Measurements from ENCODE around the gene ADAM19. TPM values are rescaled to one million over a fixed set of nuclear protein-coding genes. Genes with fewer than 3 reads are reported as not detected.
A peak's percentile ranks its signal among the peaks of the same experiment; 100 is the strongest.

Gene ADAM19
- total and polyA plus RNA-seq, 7 experiments from 2014 or later: 0.10 to 410 (median 0.86) TPM

- Mint-ChIP-seq H3K4me1 (peaks cover 24 to 72% (median 36%) of the 10 kb centered on the region in 7 donors), H3K36me3 (peaks cover 0 to 15% (median 0%) of the 10 kb centered on the region in 5 donors), H3K4me3 (peak overlapping the region in 6 of 10 donors; percentile 1 to 68 (median 34)), H3K9me3 (no peaks in the 10 kb centered on the region), H3K27me3 (no peaks in the 10 kb centered on the region), H3K27ac (peak overlapping the region in 3 of 9 donors; percentile 52 to 79 (median 75))
- POLR2A ChIA-PET: interaction anchor here (1.5 kb wide), 1 partner anchor 14 kb away, joined by 3 read pairs; no protein-coding TSS in a partner anchor
- peaks cover 22 to 38% of the 10 kb centered on the region in 2 donors for H3K4me1 ChIP-seq (ENCODE audit: control insufficient read depth in 2 of 2, insufficient read depth in 2 of 2, low read length in 2 of 2)
- CTCF ChIA-PET: no interaction called here
- intact Hi-C loops (cut with micrococcal nuclease): loop anchor here in 1 of 2 donors (10.0 kb wide), 2 partner anchors 247 to 423 kb away; partner anchors contain the start of genes CLINT1 and ITK
- H3K36me3 ChIP-seq (ENCODE audit: control insufficient read depth in 2 of 3, insufficient read depth in 3 of 3, low read length in 3 of 3): no peaks in the 10 kb centered on the region
- ATAC-seq (peak; percentile 62), DNase-seq (peak in 3 of 9 donors; percentile 3 to 68 (median 10))
- H3K4me3 ChIP-seq (ENCODE audit: low read length): no peak overlapping the region
- H3K27ac ChIP-seq (ENCODE audit: low read depth, low read length): no peak overlapping the region
- H3K9me3 ChIP-seq (ENCODE audit: control insufficient read depth in 2 of 3, low read length in 3 of 3): no peaks in the 10 kb centered on the region
- H3K27me3 ChIP-seq (ENCODE audit: control insufficient read depth in 2 of 2, insufficient read depth in 2 of 2, low read length in 2 of 2): no peaks in the 10 kb centered on the region
Observed at GRCh38 chr5:157607371-157608161, 32.0 kb upstream of the ADAM19 start.

GRCh38 chr5:157606046-157606445 is 30.5 kb upstream of the ADAM19 start:
- Mint-ChIP-seq H3K4me3 (peak overlapping the region in 2 of 10 donors; percentile 26 to 58), H3K9me3 (no peaks in the 10 kb centered on the region), H3K4me1 (peaks cover 30 to 72% (median 40%) of the 10 kb centered on the region in 7 donors), H3K36me3 (peaks cover 0 to 7% (median 0%) of the 10 kb centered on the region in 5 donors), H3K27ac (peak overlapping the region in 2 of 9 donors; percentile 53 to 79), H3K27me3 (no peaks in the 10 kb centered on the region)
- POLR2A ChIA-PET: no interaction called here
- Histone ChIP-seq H3K9me3 (ENCODE audit: control insufficient read depth in 2 of 3, low read length in 3 of 3) (no peaks in the 10 kb centered on the region), H3K27ac (ENCODE audit: low read depth, low read length) (no peak overlapping the region), H3K36me3 (ENCODE audit: control insufficient read depth in 2 of 3, insufficient read depth in 3 of 3, low read length in 3 of 3) (no peaks in the 10 kb centered on the region), H3K27me3 (ENCODE audit: control insufficient read depth in 2 of 2, insufficient read depth in 2 of 2, low read length in 2 of 2) (no peaks in the 10 kb centered on the region), H3K4me1 (ENCODE audit: control insufficient read depth in 2 of 2, insufficient read depth in 2 of 2, low read length in 2 of 2) (peaks cover 26 to 41% of the 10 kb centered on the region in 2 donors), H3K4me3 (ENCODE audit: low read length) (no peak overlapping the region)
- intact Hi-C loops (cut with micrococcal nuclease): loop anchor here in 1 of 2 donors (10.0 kb wide), 2 partner anchors 249 to 421 kb away; partner anchors contain the start of genes CLINT1 and ITK
- no peak for DNase-seq
- ATAC-seq: no peak
- CTCF ChIA-PET: no interaction called here

- ChIA-PET POLR2A (interaction anchor here (0.6 kb wide), 1 partner anchor 1760 kb away, joined by 4 read pairs; no protein-coding TSS in a partner anchor), CTCF (no interaction called here)
- H3K27ac Mint-ChIP-seq: peak overlapping the region in 7 of 9 donors; percentile 1 to 85 (median 49)
- H3K36me3 Mint-ChIP-seq: peaks cover 0 to 11% (median 0%) of the 10 kb centered on the region in 5 donors
- H3K27ac ChIP-seq (ENCODE audit: low read depth, low read length): no peak overlapping the region
- intact Hi-C loops (cut with micrococcal nuclease): loop anchor here (1.0 to 10.0 kb wide), 17 partner anchors 10 to 1809 kb away; partner anchors contain the start of genes THG1L (in 2 of the 2), ADAM19 (in 1 of the 2), C5orf52 (in 1 of the 2) and CLINT1 (in 1 of the 2)
- H3K4me1 ChIP-seq (ENCODE audit: control insufficient read depth in 2 of 2, insufficient read depth in 2 of 2, low read length in 2 of 2): peaks cover 26 to 39% of the 10 kb centered on the region in 2 donors
- H3K4me3 Mint-ChIP-seq: peak overlapping the region in 9 of 10 donors; percentile 0 to 74 (median 63)
- H3K9me3 ChIP-seq (ENCODE audit: control insufficient read depth in 2 of 3, low read length in 3 of 3): no peaks in the 10 kb centered on the region
- DNase-seq (peak in 8 of 9 donors; percentile 16 to 65 (median 50)), ATAC-seq (peak; percentile 90)
- H3K27me3 Mint-ChIP-seq: no peaks in the 10 kb centered on the region
- H3K27me3 ChIP-seq (ENCODE audit: control insufficient read depth in 2 of 2, insufficient read depth in 2 of 2, low read length in 2 of 2): no peaks in the 10 kb centered on the region
- H3K4me3 ChIP-seq (ENCODE audit: low read length): peak overlapping the region; percentile 1
- no peaks in the 10 kb centered on the region for H3K36me3 ChIP-seq (ENCODE audit: control insufficient read depth in 2 of 3, insufficient read depth in 3 of 3, low read length in 3 of 3)
- H3K9me3 Mint-ChIP-seq: no peaks in the 10 kb centered on the region
- H3K4me1 Mint-ChIP-seq: peaks cover 30 to 81% (median 40%) of the 10 kb centered on the region in 7 donors
Observed at GRCh38 chr5:157603333-157604190, 28.0 kb upstream of the ADAM19 start.

GRCh38 chr5:157602505-157602904 is 26.9 kb upstream of the ADAM19 start:
- peaks cover 24 to 79% (median 34%) of the 10 kb centered on the region in 7 donors for H3K4me1 Mint-ChIP-seq
- no peaks in the 10 kb centered on the region for H3K9me3 Mint-ChIP-seq
- Histone ChIP-seq H3K27me3 (ENCODE audit: control insufficient read depth in 2 of 2, insufficient read depth in 2 of 2, low read length in 2 of 2) (no peaks in the 10 kb centered on the region), H3K4me1 (ENCODE audit: control insufficient read depth in 2 of 2, insufficient read depth in 2 of 2, low read length in 2 of 2) (peaks cover 21 to 28% of the 10 kb centered on the region in 2 donors), H3K4me3 (ENCODE audit: low read length) (no peak overlapping the region), H3K27ac (ENCODE audit: low read depth, low read length) (no peak overlapping the region), H3K36me3 (ENCODE audit: control insufficient read depth in 2 of 3, insufficient read depth in 3 of 3, low read length in 3 of 3) (no peaks in the 10 kb centered on the region), H3K9me3 (ENCODE audit: control insufficient read depth in 2 of 3, low read length in 3 of 3) (no peaks in the 10 kb centered on the region)
- ChIA-PET POLR2A (no interaction called here), CTCF (no interaction called here)
- ATAC-seq (peak; percentile 51), DNase-seq (peak in 1 of 9 donors; percentile 50)
- H3K36me3 Mint-ChIP-seq: peaks cover 0 to 14% (median 0%) of the 10 kb centered on the region in 5 donors
- intact Hi-C loops (cut with micrococcal nuclease): loop anchor here (2.0 to 10.0 kb wide), 10 partner anchors 50 to 1810 kb away; partner anchors contain the start of genes C5orf52 (in 1 of the 2), CLINT1 (in 1 of the 2), ITK (in 1 of the 2) and SOX30 (in 1 of the 2)
- H3K27ac Mint-ChIP-seq: peak overlapping the region in 6 of 9 donors; percentile 13 to 85 (median 52)
- H3K27me3 Mint-ChIP-seq: no peaks in the 10 kb centered on the region
- peak overlapping the region in 5 of 10 donors; percentile 7 to 70 (median 18) for H3K4me3 Mint-ChIP-seq

- no peaks in the 10 kb centered on the region for H3K9me3 ChIP-seq (ENCODE audit: control insufficient read depth in 2 of 3, low read length in 3 of 3)
- ChIA-PET CTCF (no interaction called here), POLR2A (no interaction called here)
- Mint-ChIP-seq H3K9me3 (no peaks in the 10 kb centered on the region), H3K4me3 (peak overlapping the region in 1 of 10 donors; percentile 53), H3K27ac (peak overlapping the region in 1 of 9 donors; percentile 79), H3K27me3 (no peaks in the 10 kb centered on the region), H3K36me3 (peaks cover 0 to 22% (median 0%) of the 10 kb centered on the region in 5 donors), H3K4me1 (peaks cover 22 to 89% (median 43%) of the 10 kb centered on the region in 7 donors)
- no peaks in the 10 kb centered on the region for H3K27me3 ChIP-seq (ENCODE audit: control insufficient read depth in 2 of 2, insufficient read depth in 2 of 2, low read length in 2 of 2)
- no peaks in the 10 kb centered on the region for H3K36me3 ChIP-seq (ENCODE audit: control insufficient read depth in 2 of 3, insufficient read depth in 3 of 3, low read length in 3 of 3)
- H3K27ac ChIP-seq (ENCODE audit: low read depth, low read length): no peak overlapping the region
- intact Hi-C loops (cut with micrococcal nuclease): loop anchor here (5.0 to 10.0 kb wide), 8 partner anchors 52 to 1812 kb away; partner anchors contain the start of genes CLINT1 (in 1 of the 2), ITK (in 1 of the 2) and SOX30 (in 1 of the 2)
- DNase-seq: no peak
- H3K4me3 ChIP-seq (ENCODE audit: low read length): no peak overlapping the region
- no peak for ATAC-seq
- H3K4me1 ChIP-seq (ENCODE audit: control insufficient read depth in 2 of 2, insufficient read depth in 2 of 2, low read length in 2 of 2): peaks cover 23 to 41% of the 10 kb centered on the region in 2 donors
Observed at GRCh38 chr5:157600252-157600651, 24.7 kb upstream of the ADAM19 start.

GRCh38 chr5:157599565-157599964 is 24.0 kb upstream of the ADAM19 start:
- CTCF ChIA-PET: no interaction called here
- POLR2A ChIA-PET: no interaction called here
- Histone ChIP-seq H3K4me3 (ENCODE audit: low read length) (no peak overlapping the region), H3K27me3 (ENCODE audit: control insufficient read depth in 2 of 2, insufficient read depth in 2 of 2, low read length in 2 of 2) (no peaks in the 10 kb centered on the region), H3K27ac (ENCODE audit: low read depth, low read length) (no peak overlapping the region), H3K36me3 (ENCODE audit: control insufficient read depth in 2 of 3, insufficient read depth in 3 of 3, low read length in 3 of 3) (no peaks in the 10 kb centered on the region), H3K4me1 (ENCODE audit: control insufficient read depth in 2 of 2, insufficient read depth in 2 of 2, low read length in 2 of 2) (peaks cover 23 to 46% of the 10 kb centered on the region in 2 donors), H3K9me3 (ENCODE audit: control insufficient read depth in 2 of 3, low read length in 3 of 3) (no peaks in the 10 kb centered on the region)
- Mint-ChIP-seq H3K27me3 (no peaks in the 10 kb centered on the region), H3K9me3 (no peaks in the 10 kb centered on the region), H3K4me1 (peaks cover 22 to 93% (median 42%) of the 10 kb centered on the region in 7 donors), H3K4me3 (no peak overlapping the region), H3K36me3 (peaks cover 0 to 22% (median 0%) of the 10 kb centered on the region in 5 donors), H3K27ac (peak overlapping the region in 1 of 9 donors; percentile 75)
- intact Hi-C loops (cut with micrococcal nuclease): no loop called here
- no peak for DNase-seq
- no peak for ATAC-seq
